WTC11 (cell line): ENCODE results near the gene SPDL1.

ENCODE experiments used
- ATF3 ChIP-seq: sonication (generic); formaldehyde crosslinking; conservative IDR thresholded peaks from 2 replicates; pipeline ENCODE4 v1.8.1; 2022; ENCODE audit warnings: mild to moderate bottlenecking, missing genetic modification reagents
- CREB1 ChIP-seq: sonication (generic); formaldehyde crosslinking; IDR thresholded peaks from 2 replicates; pipeline ENCODE4 v1.8.0; 2023; ENCODE audit warnings: mild to moderate bottlenecking, missing genetic modification reagents
- CTCF ChIP-seq: fragments of 200-600 bp; IDR thresholded peaks from 2 replicates; pipeline ENCODE4 v1.8.0; 2022; ENCODE audit warnings: antibody characterized with exemption
- ESRRA ChIP-seq: sonication (generic); formaldehyde crosslinking; IDR thresholded peaks from 2 replicates; pipeline ENCODE4 v1.8.1; 2022; ENCODE audit warnings: mild to moderate bottlenecking, missing genetic modification reagents, borderline replicate concordance
- MAX ChIP-seq: sonication (generic); formaldehyde crosslinking; IDR thresholded peaks from 2 replicates; pipeline ENCODE4 v1.8.0; 2022; ENCODE audit warnings: mild to moderate bottlenecking, missing genetic modification reagents
- NFATC4 ChIP-seq: fragments of 250-450 bp; sonication (Bioruptor Pico); IDR thresholded peaks from 2 replicates; pipeline ENCODE4 v1.9.0; 2021; ENCODE audit warnings: mild to moderate bottlenecking
- TEAD4 ChIP-seq: sonication (generic); formaldehyde crosslinking; IDR thresholded peaks from 2 replicates; pipeline ENCODE4 v1.8.0; 2022; ENCODE audit warnings: mild to moderate bottlenecking, missing genetic modification reagents
- ZBTB43 ChIP-seq: sonication (generic); formaldehyde crosslinking; IDR thresholded peaks from 2 replicates; pipeline ENCODE4 v1.8.1; 2023; ENCODE audit warnings: mild to moderate bottlenecking, missing genetic modification reagents
- ZNF121 ChIP-seq: sonication (generic); formaldehyde crosslinking; IDR thresholded peaks from 2 replicates; pipeline ENCODE4 v1.8.0; 2023; ENCODE audit warnings: missing genetic modification reagents
- ZNF512 ChIP-seq: sonication (generic); formaldehyde crosslinking; IDR thresholded peaks from 2 replicates; pipeline ENCODE4 v1.8.1; 2022; ENCODE audit warnings: missing genetic modification reagents, borderline replicate concordance

GRCh38 chr5:169626779-169627178 lies 43.2 kb downstream of the SPDL1 start:
- TF ChIP-seq CTCF (no peak), ZNF121 (no peak), ZBTB43 (CRISPR knock-in tag) (no peak), ESRRA (CRISPR knock-in tag) (no peak), TEAD4 (CRISPR knock-in tag) (no peak), ATF3 (no peak), MAX (no peak), ZNF512 (CRISPR knock-in tag) (no peak), NFATC4 (CRISPR knock-in tag) (no peak), CREB1 (no peak)
